HG02642 (cell line): ENCODE results near the gene CAMTA1.

ENCODE experiments used
- ATAC-seq: cut with Tn5 transposase; IDR thresholded peaks from one replicate; pipeline ENCODE4 v1.9.1; 2021; ENCODE audit warnings: mild to moderate bottlenecking; ENCODE audit not compliant: unreplicated experiment, poor library complexity

The CAMTA1 gene

DNA sequence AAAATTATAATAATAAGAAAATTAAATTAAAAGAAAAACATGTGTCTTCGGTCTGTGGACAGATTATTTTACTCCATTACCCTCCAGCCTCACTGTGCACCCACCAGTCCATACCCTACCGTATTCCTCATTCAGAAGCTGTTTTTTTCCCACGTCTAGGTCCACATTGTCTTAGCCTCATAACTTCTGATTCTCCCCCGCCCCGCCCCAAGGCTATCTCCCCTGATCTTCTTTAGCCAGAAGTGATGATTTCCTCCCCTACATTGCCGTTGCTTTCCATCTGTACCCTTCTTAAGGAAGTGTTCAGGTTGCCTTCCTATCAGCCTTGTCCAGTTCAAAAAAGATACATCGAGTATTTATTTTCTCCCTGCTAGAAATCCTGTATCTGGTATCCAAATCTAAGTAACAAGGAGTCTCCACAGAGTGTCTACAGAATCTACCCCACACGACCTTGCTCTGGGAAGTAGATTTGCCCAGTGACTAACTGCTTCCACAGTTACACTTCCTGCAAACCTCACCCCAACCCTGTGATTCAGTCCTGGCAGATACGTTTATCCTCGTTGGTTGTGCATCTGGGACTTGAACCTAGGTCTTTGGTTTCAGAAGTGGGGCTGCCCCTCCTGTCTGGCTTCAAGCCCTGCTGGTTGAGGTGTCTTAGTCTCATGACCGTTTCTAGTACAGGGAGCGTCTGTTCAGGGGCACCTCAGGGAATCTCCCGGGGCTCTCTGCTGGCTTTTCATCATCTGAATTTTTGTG is 470.2 kb downstream of the CAMTA1 start:
- no peak for ATAC-seq

DNA sequence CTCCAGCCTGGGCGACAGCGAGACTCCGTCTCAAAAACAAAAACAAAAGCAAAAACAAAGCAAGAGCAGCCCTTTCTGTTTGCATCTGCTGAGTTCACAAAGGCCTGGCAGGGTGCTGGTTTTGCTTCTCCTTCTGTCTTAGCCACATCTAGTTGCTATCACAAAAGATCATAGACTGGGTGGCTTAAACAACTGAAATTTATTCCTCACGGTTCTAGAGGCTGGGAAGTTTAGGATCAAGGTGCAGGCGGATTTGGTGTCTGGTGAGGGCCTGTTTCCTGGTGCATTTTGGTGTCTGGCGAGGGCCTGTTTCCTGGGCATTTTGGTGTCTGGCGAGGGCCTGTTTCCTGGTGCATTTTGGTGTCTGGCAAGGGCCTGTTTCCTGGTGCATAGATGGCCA is 471.3 kb downstream of the CAMTA1 start:
- ATAC-seq = no peak

DNA sequence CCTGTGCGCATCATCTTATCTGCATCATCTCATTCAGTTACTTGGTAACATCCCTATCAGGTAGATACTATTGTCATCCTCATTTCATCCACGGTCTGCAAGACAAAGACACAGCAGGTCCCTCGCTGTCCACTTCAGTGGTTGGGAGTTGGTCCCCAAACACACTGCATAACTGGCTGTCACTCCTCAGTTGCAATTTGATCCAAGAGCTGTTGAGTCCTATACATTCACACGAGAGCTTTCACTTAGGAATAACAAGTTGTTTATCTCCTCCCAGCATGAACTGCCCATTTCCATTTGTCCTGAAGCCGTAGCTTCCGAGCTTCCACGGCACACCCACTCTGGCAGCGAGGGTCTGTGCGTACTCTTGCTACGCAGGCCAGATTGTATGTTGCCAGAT is 472.0 kb downstream of the CAMTA1 start:
- no peak for ATAC-seq

DNA sequence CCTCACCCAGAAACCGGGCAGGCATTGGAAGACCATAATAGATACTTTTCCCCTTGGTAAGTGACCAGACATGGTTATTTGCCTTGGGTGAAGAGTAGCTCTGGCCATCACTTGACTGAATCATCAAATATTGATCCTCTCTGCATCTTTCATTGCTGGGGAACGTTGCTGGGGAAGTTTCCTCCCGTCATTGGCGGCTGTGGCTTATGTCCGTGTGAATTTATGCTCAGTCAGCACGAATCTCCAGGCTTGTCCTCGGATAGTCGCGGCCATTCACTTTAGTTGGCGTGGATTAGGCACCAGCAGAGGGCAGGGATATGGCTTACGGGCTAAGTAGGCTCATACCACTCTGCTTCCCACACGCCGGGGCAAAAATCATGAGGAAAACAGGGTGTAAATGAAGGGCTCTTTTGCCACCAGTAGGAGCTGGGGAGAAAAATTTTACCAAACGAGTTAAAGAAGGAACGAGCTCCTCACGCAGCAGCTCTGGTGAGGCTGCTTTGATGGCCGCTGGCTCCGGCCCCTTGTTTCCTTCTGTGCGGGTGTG is 473.4 kb downstream of the CAMTA1 start:
- ATAC-seq = no peak

DNA sequence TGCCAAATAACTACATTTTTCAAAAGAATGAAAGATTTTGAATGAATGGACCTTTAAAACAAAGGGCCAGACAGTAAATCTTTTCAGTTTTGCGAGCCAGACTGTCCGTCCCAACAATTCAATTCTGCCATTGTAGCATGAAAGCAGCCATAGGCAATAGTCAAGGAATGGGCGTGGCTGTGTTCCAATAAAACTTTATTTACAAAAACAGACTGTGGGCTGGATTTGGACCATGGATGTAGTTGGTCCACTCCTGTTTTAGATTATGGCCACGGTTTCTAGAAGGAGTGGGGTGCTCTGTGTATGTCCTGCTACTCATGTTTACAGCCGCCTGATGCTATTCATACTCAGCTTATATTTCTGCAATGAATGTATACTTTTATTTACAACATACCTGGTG is 474.7 kb downstream of the CAMTA1 start:
- no peak for ATAC-seq

DNA sequence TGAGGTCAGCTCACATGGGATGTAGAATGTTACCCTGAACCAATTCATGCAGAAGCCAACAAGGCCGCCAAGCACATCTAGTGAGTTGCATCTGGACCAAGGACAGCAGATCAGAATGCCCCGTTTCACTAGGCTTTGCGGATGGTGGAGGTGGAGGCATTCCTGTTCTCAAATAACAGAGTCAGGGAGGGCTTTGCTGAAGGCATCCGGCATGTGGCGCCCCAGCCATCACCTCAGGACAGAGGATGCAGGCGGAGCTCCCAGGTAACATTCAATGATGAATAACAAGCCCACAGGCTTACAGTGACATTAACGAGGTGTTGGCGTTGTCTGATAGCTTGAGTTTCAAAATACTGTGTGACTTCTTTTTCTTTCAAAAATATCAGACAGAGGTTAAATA is 476.2 kb downstream of the CAMTA1 start:
- no peak for ATAC-seq

DNA sequence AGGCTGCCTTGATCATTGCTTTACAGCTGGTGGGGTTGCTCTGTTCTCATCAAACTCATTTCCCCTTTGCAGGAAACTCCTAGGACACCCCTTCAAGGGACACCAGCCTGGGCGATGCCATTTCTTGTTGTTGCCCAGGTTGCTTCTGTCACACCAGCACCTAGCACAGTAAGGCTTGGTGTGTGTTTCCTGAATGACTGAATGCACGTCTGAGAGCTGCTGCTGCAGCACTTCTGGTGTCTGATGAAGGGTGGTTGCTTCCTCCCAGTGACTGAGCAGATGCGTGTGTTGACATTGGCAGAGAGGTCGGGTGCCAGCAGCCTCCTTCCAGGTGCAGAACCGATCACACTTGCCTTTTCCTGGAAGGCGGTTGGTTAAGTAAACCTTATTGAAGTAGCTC is 477.4 kb downstream of the CAMTA1 start:
- no peak for ATAC-seq

DNA sequence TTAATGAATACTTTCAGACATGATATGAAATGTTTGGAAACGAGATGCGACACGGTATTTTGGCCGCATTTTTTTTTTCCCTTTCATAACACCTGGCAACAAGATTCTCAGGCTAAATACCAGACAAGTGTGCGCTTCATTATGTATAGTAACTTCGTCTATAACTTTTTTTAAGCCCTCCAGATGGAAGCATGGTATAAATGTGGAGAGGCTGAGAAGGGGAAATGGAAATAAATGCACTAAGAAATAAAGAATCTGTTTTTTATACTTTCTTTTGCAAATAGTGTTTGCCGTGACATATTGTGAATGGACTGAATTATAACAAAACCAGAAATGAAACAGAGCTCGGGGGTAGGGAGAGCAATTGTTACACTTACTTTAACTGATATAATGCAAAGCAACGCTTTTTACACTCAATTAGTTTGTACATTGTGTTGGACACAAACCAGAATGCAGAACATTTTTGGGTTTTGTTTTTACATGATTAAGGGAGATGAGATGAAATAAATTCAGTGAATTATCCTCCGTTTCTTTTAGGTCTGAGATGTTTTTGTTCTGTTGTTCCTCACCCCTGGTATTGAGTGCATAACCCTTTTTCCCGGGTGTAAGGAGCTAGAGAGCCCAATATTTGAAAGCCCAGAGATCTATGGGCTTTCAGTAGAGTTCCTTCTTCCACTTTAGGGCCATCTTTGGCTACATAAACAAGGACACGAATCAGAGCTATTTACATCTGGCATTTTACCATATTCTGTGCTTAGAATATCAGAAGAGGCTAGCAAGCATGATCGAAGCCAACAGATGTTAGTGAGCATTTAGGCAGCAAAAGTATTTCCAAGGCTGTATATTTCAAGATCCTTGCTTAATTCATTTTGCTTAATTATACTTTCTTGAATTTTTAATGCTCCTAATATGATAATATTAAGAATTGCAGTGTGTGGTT is 478.0 kb downstream of the CAMTA1 start:
- no peak for ATAC-seq

DNA sequence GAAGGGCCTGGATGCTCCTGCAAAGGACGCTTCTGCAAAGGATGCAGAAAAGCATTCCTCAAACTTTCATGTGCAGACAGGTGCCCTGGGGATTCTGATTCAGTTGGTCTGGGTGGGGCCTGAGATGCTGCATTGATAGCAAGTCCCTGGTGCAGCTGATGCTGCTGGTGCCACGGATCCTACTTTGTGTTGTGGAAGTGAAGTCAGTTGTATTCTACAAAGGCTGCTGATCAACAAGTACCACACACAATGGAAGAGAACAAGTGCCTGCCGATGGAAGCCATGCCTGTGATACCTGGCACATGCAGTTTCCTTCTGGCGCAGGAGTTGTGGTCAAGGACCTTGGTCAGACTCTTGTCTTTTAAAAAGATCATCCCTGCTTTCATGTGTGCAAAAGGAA is 478.8 kb downstream of the CAMTA1 start:
- no peak for ATAC-seq

DNA sequence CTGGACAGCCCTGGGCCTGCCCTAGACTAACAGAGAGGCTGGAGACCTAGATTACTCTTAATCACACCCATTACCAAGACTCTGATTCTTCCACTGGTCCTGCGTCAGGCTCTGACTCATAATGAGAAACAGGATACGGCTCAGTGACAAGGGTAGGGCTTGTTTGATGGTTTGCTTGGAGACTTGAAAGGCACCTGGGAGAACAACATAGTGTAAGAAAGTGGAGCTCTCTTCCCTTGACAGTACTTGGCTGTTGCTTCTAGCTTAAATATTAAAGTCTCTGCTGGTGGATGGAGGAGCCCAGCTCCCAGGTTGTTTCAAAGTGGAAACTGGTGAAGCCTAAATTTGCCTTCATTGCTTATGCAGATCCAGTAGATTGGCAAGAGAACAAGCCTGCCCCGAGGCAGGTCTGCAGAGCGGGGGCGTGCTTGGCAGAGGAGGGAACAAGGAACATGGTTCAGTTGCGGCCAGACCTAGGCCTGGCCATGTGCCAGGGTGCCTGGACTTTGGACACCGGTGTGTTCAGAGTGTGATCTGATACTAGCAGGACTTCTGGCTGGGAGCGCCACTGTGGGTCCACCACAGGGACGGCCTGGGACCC is 480.6 kb downstream of the CAMTA1 start:
- ATAC-seq = no peak

DNA sequence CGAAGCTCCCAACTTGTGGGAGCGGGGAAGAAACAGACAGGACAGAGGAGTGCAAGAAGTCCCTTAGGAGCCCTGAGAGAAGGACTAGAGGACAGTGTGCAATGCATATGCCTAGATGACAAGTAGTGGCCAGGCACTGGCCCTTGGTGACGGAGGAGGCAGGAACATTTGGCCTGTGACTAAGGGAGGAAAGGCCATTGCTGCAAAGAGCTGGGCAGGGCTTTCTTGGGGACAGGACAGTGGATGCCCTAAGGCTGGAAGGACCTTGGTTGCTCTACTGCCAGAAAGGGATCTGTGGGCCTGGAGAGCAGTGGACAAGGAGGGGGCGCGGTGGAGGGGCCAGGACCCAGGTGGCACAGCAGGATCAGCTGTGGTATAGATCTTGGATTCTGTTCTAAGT is 481.3 kb downstream of the CAMTA1 start:
- ATAC-seq = no peak

DNA sequence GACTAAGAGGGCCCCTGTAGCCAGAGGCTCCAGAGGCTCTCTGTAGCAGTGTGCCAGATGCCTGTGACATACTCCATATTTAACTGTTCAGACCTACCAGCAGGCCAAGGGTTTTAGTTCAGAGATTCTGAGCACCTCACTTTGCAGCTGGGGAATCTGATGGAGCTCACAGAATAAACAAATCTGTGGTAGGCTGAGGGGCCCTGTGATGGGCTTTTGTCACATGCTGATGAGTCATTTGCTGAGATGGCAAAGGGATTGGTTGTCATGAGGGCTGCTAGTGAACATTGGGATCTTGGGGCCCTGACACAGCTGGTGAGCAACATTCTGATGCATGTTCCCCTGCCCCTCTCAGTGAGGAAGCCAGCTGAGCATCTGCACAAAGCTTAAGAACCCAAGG is 482.2 kb downstream of the CAMTA1 start:
- ATAC-seq = no peak

DNA sequence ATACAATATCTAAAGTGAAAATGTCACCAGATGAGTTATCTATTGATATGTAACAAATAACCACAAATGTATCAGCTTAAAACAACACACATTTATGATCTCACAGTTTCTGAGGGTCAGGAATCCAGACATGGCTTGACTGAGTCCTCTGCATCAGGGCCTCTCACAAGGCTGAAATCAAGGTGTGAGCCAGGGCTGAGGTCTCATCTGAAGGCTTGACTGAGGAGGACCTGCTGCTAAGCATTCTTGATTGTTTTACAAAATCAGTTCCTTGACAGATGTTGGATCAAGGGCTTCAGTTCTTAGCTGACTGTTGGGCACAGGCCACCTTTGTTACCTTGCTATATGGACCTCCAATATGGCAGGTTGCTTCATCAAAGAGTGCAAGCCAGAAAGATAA is 483.7 kb downstream of the CAMTA1 start:
- no peak for ATAC-seq

DNA sequence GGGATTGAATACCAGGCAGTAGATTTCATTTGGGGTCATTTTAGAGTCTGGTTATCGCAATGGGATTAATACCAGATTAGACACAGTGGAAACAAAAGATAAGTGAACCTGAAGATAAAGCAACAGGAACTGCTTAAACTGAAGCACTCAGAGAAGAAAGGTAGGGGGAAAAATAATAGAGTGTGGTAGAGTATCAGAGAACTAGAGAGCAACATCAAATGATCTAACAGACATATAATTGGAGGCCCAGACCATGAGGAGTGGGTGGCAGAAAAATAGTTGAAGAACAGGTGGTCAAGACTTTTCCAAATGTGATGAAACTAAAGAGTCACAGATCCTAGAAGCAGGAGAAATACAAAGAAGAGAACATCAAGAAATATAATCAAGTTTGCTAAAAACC is 484.3 kb downstream of the CAMTA1 start:
- no peak for ATAC-seq

DNA sequence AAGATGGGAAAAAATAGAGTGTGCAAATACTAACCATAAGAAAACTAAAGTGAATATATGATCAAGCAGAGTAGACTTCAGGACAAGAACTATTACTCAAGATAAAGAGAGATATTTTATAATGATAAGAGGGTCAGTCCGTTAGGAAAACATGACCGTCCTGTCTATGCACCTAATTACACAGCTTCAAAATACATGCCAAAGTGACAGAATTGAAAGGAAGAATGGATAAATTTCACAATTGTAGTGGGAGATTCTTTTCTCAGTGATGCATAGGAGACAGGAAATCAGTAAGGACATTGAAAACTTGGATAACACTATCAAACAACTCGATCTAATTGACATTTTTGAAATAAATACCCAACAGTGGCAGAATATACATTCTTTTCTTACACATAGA is 489.0 kb downstream of the CAMTA1 start:
- ATAC-seq = no peak

DNA sequence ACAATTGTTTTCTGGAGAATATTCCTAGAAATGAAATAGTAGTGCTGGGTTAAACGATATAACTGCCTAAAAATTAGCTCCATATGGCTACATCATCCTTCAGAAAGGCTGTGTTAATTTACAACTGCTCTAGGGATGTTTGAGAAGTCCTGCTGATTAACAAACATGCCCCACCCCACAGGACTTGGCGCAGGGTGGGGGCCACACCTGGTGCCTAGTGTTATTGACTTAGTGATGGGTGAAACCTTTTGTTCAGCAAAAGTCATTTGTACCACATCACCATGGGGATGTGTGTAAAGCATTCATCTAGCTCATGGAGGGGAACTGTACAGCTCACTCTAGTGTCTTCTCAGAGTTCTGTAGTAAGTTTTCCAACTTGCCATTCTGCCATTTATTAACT is 492.8 kb downstream of the CAMTA1 start:
- ATAC-seq = no peak

DNA sequence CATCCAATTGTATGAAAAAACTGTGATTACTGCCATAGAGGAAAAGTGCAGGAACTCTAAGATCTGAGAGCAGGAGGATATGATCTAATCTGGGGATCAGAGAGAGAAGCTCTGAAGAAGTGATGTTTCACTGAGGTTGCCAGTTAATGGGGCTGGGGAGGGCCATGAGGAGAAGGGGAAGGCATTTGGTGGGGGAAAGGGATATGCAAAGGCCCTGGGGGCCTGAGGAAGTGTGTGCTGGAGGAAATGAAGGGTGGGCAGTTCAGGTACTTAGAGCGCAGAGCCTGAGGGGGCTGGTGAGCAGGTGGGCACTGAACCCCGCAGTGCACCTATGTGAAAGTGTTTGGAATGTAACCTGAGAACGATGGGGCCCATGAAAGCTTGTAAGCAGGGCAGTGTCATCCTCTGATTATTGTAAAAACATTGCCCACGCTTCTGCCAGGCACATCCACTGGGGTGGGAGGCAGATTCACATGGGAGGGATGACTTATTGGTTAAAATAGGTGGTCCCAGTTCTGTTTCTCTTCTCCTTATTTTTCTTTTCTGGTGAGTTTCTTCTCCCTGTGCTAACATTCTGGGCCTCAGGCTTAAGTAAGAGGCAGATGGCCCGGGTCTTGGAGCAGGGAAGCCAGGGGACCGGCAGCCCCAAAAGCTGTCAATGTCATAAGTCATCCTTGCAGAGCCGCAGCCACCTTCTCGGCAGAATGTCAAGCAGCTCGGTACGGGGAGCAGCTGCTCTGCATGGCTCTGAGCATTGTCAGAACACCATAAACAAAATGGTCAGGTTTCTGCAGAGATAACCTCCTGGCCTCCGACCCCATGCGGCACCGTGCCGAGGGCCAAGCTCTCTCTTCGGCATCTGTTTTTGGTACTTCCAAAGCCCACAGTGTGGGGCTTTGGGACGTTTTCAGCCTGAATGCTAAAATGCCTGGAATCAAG is 493.8 kb downstream of the CAMTA1 start:
- ATAC-seq = no peak

DNA sequence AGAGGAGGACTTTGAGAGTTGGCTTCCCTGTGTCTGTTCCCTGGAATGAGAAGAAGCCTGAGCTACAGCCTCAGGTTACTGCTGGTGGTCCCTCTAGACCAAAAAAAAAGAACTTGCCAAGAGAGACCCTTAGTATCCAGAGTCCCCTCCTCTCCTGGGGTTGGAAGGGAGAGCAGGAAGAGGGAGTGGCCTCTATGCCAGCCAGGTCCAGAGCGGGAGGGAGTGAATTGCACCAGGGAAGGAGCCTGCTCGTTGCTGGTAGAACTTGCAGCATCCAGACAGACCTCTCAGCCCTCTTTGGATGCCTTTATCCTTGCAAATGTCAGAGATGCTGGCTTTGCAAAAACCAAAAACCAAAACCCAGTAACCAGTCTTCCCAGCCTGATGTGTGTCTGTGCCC is 494.5 kb downstream of the CAMTA1 start:
- ATAC-seq = no peak

DNA sequence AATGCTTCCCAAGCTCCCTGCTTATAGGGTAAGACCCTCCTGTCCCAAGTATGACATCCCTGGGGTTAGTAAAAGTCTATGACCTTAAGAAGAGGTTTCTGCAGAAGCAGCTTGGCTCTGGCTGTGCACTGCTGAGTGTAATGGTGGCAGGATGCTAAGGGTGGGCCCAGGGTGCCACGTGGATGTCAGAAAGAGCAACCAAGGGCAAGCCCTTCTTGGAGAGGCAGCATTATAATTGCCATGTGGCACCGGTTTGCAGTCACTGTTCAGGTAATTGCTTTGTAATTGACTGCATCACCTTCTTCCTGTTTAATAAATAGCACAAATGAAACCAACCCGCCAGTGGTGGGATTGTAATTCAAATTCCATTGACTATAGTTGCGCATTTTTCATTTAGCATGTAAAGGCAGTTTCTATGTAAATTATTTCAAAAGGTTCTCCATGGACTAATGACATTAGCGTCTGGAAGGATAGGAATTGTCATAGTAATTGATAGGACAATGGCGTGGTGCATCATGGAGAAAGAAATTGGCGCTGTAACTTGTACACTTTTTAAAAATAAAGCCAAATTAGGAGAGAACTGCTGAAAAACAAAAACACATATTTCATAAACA is 495.2 kb downstream of the CAMTA1 start:
- no peak for ATAC-seq
